H9 (cell line): Measurements from ENCODE around the gene AFAP1L2. TPM values are rescaled to one million over a fixed set of nuclear protein-coding genes. Genes with fewer than 3 reads are reported as not detected.

Experiments used
- DNase-seq: peaks from one replicate; pipeline ENCODE4 v3.0.0-alpha.2; 2017
- H2AFZ ChIP-seq: one replicate; pipeline ENCODE4 v1.6.1; 2013; ENCODE audit warnings: mild to moderate bottlenecking, low read length, control low read depth, moderate library complexity
- H2AK5ac ChIP-seq: 2 replicates; pipeline ENCODE4 v1.6.1; 2013; ENCODE audit warnings: low read length, control low read depth, mixed read lengths; ENCODE audit not compliant: insufficient read length
- H2BK120ac ChIP-seq: one replicate; pipeline ENCODE4 v1.6.1; 2013; ENCODE audit warnings: low read depth, mild to moderate bottlenecking, low read length, control low read depth, inconsistent platforms; ENCODE audit not compliant: poor library complexity, severe bottlenecking
- H2BK12ac ChIP-seq: 2 replicates; pipeline ENCODE4 v1.6.1; 2013; ENCODE audit warnings: low read length, control low read depth, mixed read lengths, low read depth; ENCODE audit not compliant: insufficient read length
- H2BK15ac ChIP-seq: 2 replicates; pipeline ENCODE4 v1.6.1; 2013; ENCODE audit warnings: low read depth, low read length, control low read depth
- H2BK20ac ChIP-seq: one replicate; pipeline ENCODE4 v1.6.1; 2013; ENCODE audit warnings: low read depth, mild to moderate bottlenecking, low read length, control low read depth, inconsistent platforms; ENCODE audit not compliant: poor library complexity, severe bottlenecking
- H2BK5ac ChIP-seq: 2 replicates; pipeline ENCODE4 v1.6.1; 2013; ENCODE audit warnings: low read length, control low read depth, mixed read lengths; ENCODE audit not compliant: insufficient read length
- H3K14ac ChIP-seq: 2 replicates; pipeline ENCODE4 v1.6.1; 2013; ENCODE audit warnings: low read length, control low read depth; ENCODE audit not compliant: insufficient read depth
- H3K18ac ChIP-seq: 2 replicates; pipeline ENCODE4 v1.6.1; 2013; ENCODE audit warnings: low read depth, mild to moderate bottlenecking, mixed read lengths, low read length, control low read depth; ENCODE audit not compliant: insufficient read length
- H3K23ac ChIP-seq: 2 replicates; pipeline ENCODE4 v1.6.1; 2013; ENCODE audit warnings: low read length, control low read depth, mixed read lengths, low read depth; ENCODE audit not compliant: insufficient read length
- H3K23me2 ChIP-seq: 2 replicates; pipeline ENCODE4 v1.6.1; 2013; ENCODE audit warnings: low read depth, mild to moderate bottlenecking, mixed read lengths, low read length, control low read depth; ENCODE audit not compliant: insufficient read length, poor library complexity, severe bottlenecking
- H3K27ac ChIP-seq: 2 replicates; pipeline ENCODE4 v1.5.1; 2013; ENCODE audit warnings: low read length, control low read depth, mixed read lengths, low read depth; ENCODE audit not compliant: insufficient read length
- H3K27me3 ChIP-seq: 2 replicates; pipeline ENCODE4 v1.6.1; 2013; ENCODE audit warnings: low read length, control low read depth, inconsistent platforms; ENCODE audit not compliant: insufficient read depth
- H3K4ac ChIP-seq: 2 replicates; pipeline ENCODE4 v1.6.1; 2013; ENCODE audit warnings: low read depth, mild to moderate bottlenecking, control low read depth, inconsistent platforms, low read length, moderate library complexity
- H3K4me1 ChIP-seq: 2 replicates; pipeline ENCODE4 v1.6.1; 2013; ENCODE audit warnings: low read length, control low read depth, inconsistent platforms; ENCODE audit not compliant: insufficient read depth
- H3K4me2 ChIP-seq: 2 replicates; pipeline ENCODE4 v1.6.1; 2013; ENCODE audit warnings: low read length, control low read depth, mixed read lengths; ENCODE audit not compliant: insufficient read length, insufficient read depth
- H3K56ac ChIP-seq: 2 replicates; pipeline ENCODE4 v1.6.1; 2013; ENCODE audit warnings: low read depth, mild to moderate bottlenecking, mixed read lengths, low read length, control low read depth; ENCODE audit not compliant: insufficient read length
- H3K79me1 ChIP-seq: 2 replicates; pipeline ENCODE4 v1.6.1; 2013; ENCODE audit warnings: low read depth, mild to moderate bottlenecking, moderate library complexity, low read length, control low read depth, inconsistent platforms; ENCODE audit not compliant: insufficient read depth, poor library complexity, severe bottlenecking
- H3K79me2 ChIP-seq: 2 replicates; pipeline ENCODE4 v1.6.1; 2013; ENCODE audit warnings: low read length, control low read depth, inconsistent platforms; ENCODE audit not compliant: insufficient read depth
- H3K9ac ChIP-seq: 2 replicates; pipeline ENCODE4 v1.6.1; 2013; ENCODE audit warnings: low read length, control low read depth, mixed read lengths; ENCODE audit not compliant: insufficient read length; ENCODE audit errors: extremely low read depth
- H3K9me3 ChIP-seq: one replicate; pipeline ENCODE4 v1.6.1; 2013; ENCODE audit warnings: low read depth, low read length, inconsistent platforms; ENCODE audit not compliant: control insufficient read depth
- H3T11ph ChIP-seq: one replicate; pipeline ENCODE4 v1.6.1; 2013; ENCODE audit warnings: mild to moderate bottlenecking, low read length, control low read depth, inconsistent platforms
- H4K20me1 ChIP-seq: one replicate; pipeline ENCODE4 v1.6.1; 2013; ENCODE audit not compliant: control insufficient read depth, insufficient read length, insufficient read depth
- H4K5ac ChIP-seq: 2 replicates; pipeline ENCODE4 v1.6.1; 2013; ENCODE audit warnings: low read depth, mild to moderate bottlenecking, mixed read lengths, low read length, control low read depth; ENCODE audit not compliant: insufficient read length
- H4K8ac ChIP-seq: replicated peaks from 2 replicates; pipeline ENCODE4 v1.6.1; 2013; ENCODE audit warnings: low read length, control low read depth, mixed read lengths, low read depth; ENCODE audit not compliant: insufficient read length
- H4K91ac ChIP-seq: 2 replicates; pipeline ENCODE4 v1.6.1; 2013; ENCODE audit warnings: low read depth, mild to moderate bottlenecking, moderate library complexity, mixed read lengths, low read length, control low read depth; ENCODE audit not compliant: insufficient read length
- H3K27ac Mint-ChIP-seq, 3 experiments: 2 replicates in 2 of 3; 3 replicates in 1 of 3; pipeline ENCODE4 v1.8.0; 2020 to 2021; ENCODE audit warnings: mixed read lengths in 3 of 3, mild to moderate bottlenecking in 1 of 3, moderate library complexity in 1 of 3
- H3K27me3 Mint-ChIP-seq: 2 replicates; pipeline ENCODE4 v1.8.0; 2021; ENCODE audit warnings: low read depth, mild to moderate bottlenecking, moderate library complexity, mixed read lengths
- H3K36me3 Mint-ChIP-seq, 3 experiments: 2 replicates in 2 of 3; 3 replicates in 1 of 3; pipeline ENCODE4 v1.8.0; 2020 to 2021; ENCODE audit warnings: low read depth in 3 of 3, mixed read lengths in 3 of 3; ENCODE audit not compliant: insufficient read depth in 1 of 3
- H3K4me1 Mint-ChIP-seq, 2 experiments: 2 replicates each; pipeline ENCODE4 v1.8.0; 2020; ENCODE audit warnings: mixed read lengths in 2 of 2
- H3K4me3 Mint-ChIP-seq, 2 experiments: 2 replicates in 1 of 2; 3 replicates in 1 of 2; pipeline ENCODE4 v1.8.0; 2020 to 2021; ENCODE audit warnings: mild to moderate bottlenecking in 2 of 2, mixed read lengths in 2 of 2, moderate library complexity in 1 of 2
- H3K9me3 Mint-ChIP-seq, 2 experiments: 2 replicates in 1 of 2; 3 replicates in 1 of 2; pipeline ENCODE4 v1.8.0; 2020; ENCODE audit warnings: mild to moderate bottlenecking in 2 of 2, mixed read lengths in 2 of 2, moderate library complexity in 1 of 2
- CTCF ChIP-seq: fragments of 200-600 bp; sonication (generic); conservative IDR thresholded peaks from 3 replicates; pipeline ENCODE4 v1.8.0; 2021; ENCODE audit warnings: antibody characterized with exemption, mild to moderate bottlenecking
- WGBS: extraction: QIAGEN DNeasy Blood & Tissue Kit; methylation state at CpG from one replicate; pipeline ENCODE4 v1.1.7; 2013; ENCODE audit warnings: missing lambda C conversion rate, low lambda C conversion rate, mixed read lengths; ENCODE audit not compliant: insufficient read length; ENCODE audit errors: extremely low coverage; 5-methylcytosine and 5-hydroxymethylcytosine counted together
- total RNA-seq: library from RNA; stranded (reverse); gene quantifications from 2 replicates; pipeline ENCODE4 v1.2.1, GENCODE V29; 2021

The AFAP1L2 gene
- total RNA-seq, 1 experiment from 2014 or later = 0.77 TPM

DNA sequence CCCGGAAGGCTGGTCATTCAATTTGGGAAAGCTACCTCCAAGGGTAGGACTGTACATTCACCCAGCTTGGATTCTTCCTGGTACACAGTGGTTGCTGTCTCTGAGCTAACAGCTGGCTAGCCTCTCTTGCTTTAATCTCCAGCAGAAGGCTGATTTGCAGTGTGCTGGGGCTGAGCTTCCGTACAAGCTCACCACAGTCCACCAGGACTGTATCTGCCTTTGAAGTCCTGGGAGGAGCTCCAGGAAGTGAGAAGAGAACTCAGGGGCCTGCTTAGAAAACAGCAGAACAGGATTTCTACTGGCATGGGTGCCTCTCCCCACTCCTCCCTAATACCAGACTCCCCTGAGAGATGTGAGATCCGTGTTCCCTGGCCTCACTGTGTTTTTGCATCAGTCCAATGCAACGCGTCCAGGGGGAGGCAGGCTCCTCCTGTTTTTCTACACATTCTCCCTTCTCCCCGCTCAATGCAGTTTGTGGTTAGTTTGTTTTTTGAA, 6.6 kb downstream of the AFAP1L2 start:
- no peaks in the 10 kb centered on the region for H3K79me1 ChIP-seq
- H2AK5ac ChIP-seq = no peak overlapping the region
- no peaks in the 10 kb centered on the region for H3K27me3 ChIP-seq
- H3K27ac Mint-ChIP-seq = no peak overlapping the region
- H2BK5ac ChIP-seq = no peak overlapping the region
- no CpG with 5 or more reads among the region's 6 CpGs for WGBS
- no peak overlapping the region for H3K27ac ChIP-seq
- H4K5ac ChIP-seq = no peak overlapping the region
- H3K4me3 Mint-ChIP-seq = no peak overlapping the region
- no peaks in the 10 kb centered on the region for H3K36me3 Mint-ChIP-seq
- H3K18ac ChIP-seq = no peak overlapping the region
- no peaks in the 10 kb centered on the region for H4K20me1 ChIP-seq
- no peak overlapping the region for H3K23ac ChIP-seq
- H4K91ac ChIP-seq = no peak overlapping the region
- no peak overlapping the region for H3T11ph ChIP-seq
- peaks cover 3% of the 10 kb centered on the region; the same call in 1 of the 2 replicates for H3K4me1 ChIP-seq
- no peaks in the 10 kb centered on the region for H3K23me2 ChIP-seq
- H3K4me1 Mint-ChIP-seq = peaks cover 11 to 20% of the 10 kb centered on the region in 2 experiments
- H3K56ac ChIP-seq = no peak overlapping the region
- H2BK120ac ChIP-seq = no peak overlapping the region
- no peak overlapping the region for H3K4me2 ChIP-seq
- no peak overlapping the region for H4K8ac ChIP-seq
- no peak overlapping the region for H3K4ac ChIP-seq
- H3K9ac ChIP-seq = no peak overlapping the region
- H2AFZ ChIP-seq = no peak overlapping the region
- H2BK15ac ChIP-seq = no peak overlapping the region
- no peak overlapping the region for H3K14ac ChIP-seq
- no peaks in the 10 kb centered on the region for H3K9me3 ChIP-seq
- no peak overlapping the region for H2BK20ac ChIP-seq
- no peaks in the 10 kb centered on the region for H3K79me2 ChIP-seq
- H3K27me3 Mint-ChIP-seq = peaks cover 78% of the 10 kb centered on the region
- no peak for TF ChIP-seq CTCF
- H3K9me3 Mint-ChIP-seq = no peaks in the 10 kb centered on the region
- DNase-seq = no peak
- H2BK12ac ChIP-seq = no peak overlapping the region
